Trophoblast cell (in vitro differentiated cells and primary cell): ENCODE results near the gene ANKRD65.

Experiments
- DNase-seq, 2 donors: peaks; one replicate each; pipeline ENCODE4 v3.0.0-alpha.2; 2016
- H2AFZ ChIP-seq: 2 replicates; pipeline ENCODE4 v1.6.1; 2013; ENCODE audit warnings: low read length, moderate library complexity, mild to moderate bottlenecking; ENCODE audit not compliant: insufficient read depth, poor library complexity
- H2AK5ac ChIP-seq: 2 replicates; pipeline ENCODE4 v1.6.1; 2013; ENCODE audit warnings: mild to moderate bottlenecking, low read length
- H2BK120ac ChIP-seq: 2 replicates; pipeline ENCODE4 v1.6.1; 2013; ENCODE audit warnings: low read length, mild to moderate bottlenecking, moderate library complexity; ENCODE audit not compliant: insufficient read depth, poor library complexity
- H2BK12ac ChIP-seq: 2 replicates; pipeline ENCODE4 v1.6.1; 2013; ENCODE audit warnings: mild to moderate bottlenecking, low read length, moderate library complexity
- H2BK5ac ChIP-seq: 2 replicates; pipeline ENCODE4 v1.6.1; 2013; ENCODE audit warnings: low read length, low read depth, moderate library complexity, mild to moderate bottlenecking; ENCODE audit not compliant: poor library complexity
- H3K14ac ChIP-seq: 2 replicates; pipeline ENCODE4 v1.6.1; 2013; ENCODE audit warnings: mild to moderate bottlenecking, low read length
- H3K18ac ChIP-seq: 2 replicates; pipeline ENCODE4 v1.6.1; 2013; ENCODE audit warnings: mild to moderate bottlenecking, low read length
- H3K23ac ChIP-seq: 2 replicates; pipeline ENCODE4 v1.6.1; 2013; ENCODE audit warnings: low read length
- H3K27ac ChIP-seq: 2 replicates; pipeline ENCODE4 v1.5.1; 2013; ENCODE audit warnings: low read depth, mild to moderate bottlenecking, inconsistent platforms, low read length, moderate library complexity
- H3K27me3 ChIP-seq: 2 replicates; pipeline ENCODE4 v1.6.1; 2013; ENCODE audit warnings: inconsistent platforms, mild to moderate bottlenecking, low read length, moderate library complexity; ENCODE audit not compliant: insufficient read depth
- H3K36me3 ChIP-seq, 2 experiments: 1 replicate in 1 of 2; 2 replicates in 1 of 2; pipeline ENCODE4 v1.6.1; 2013; ENCODE audit warnings: low read length in 2 of 2, mild to moderate bottlenecking in 2 of 2, moderate library complexity in 1 of 2; ENCODE audit not compliant: insufficient read depth in 2 of 2, control insufficient read depth in 1 of 2
- H3K4ac ChIP-seq: 2 replicates; pipeline ENCODE4 v1.6.1; 2013; ENCODE audit warnings: low read depth, mild to moderate bottlenecking, low read length, moderate library complexity
- H3K4me1 ChIP-seq, 2 experiments: 1 replicate in 1 of 2; 2 replicates in 1 of 2; pipeline ENCODE4 v1.6.1; 2013; ENCODE audit warnings: low read length in 2 of 2, mild to moderate bottlenecking in 2 of 2, moderate library complexity in 1 of 2; ENCODE audit not compliant: insufficient read depth in 2 of 2, control insufficient read depth in 1 of 2
- H3K4me2 ChIP-seq: 2 replicates; pipeline ENCODE4 v1.6.1; 2013; ENCODE audit warnings: inconsistent platforms, mild to moderate bottlenecking, low read length, moderate library complexity
- H3K4me3 ChIP-seq: 2 replicates; pipeline ENCODE4 v1.5.1; 2013; ENCODE audit warnings: mild to moderate bottlenecking, low read depth, low read length, inconsistent platforms
- H3K79me1 ChIP-seq: one replicate; pipeline ENCODE4 v1.6.1; 2013; ENCODE audit warnings: low read length
- H3K79me2 ChIP-seq: 2 replicates; pipeline ENCODE4 v1.6.1; 2013; ENCODE audit warnings: low read length, mild to moderate bottlenecking; ENCODE audit not compliant: control insufficient read depth, insufficient read depth, poor library complexity
- H3K9ac ChIP-seq: 2 replicates; pipeline ENCODE4 v1.6.1; 2013; ENCODE audit warnings: mild to moderate bottlenecking, low read length
- H3K9me3 ChIP-seq: 2 replicates; pipeline ENCODE4 v1.6.1; 2013; ENCODE audit warnings: low read depth, mild to moderate bottlenecking, control low read depth, inconsistent platforms, low read length; ENCODE audit not compliant: insufficient read depth
- H4K12ac ChIP-seq: 2 replicates; pipeline ENCODE4 v1.6.1; 2013; ENCODE audit warnings: low read depth, mild to moderate bottlenecking, low read length, moderate library complexity
- H4K8ac ChIP-seq: 2 replicates; pipeline ENCODE4 v1.6.1; 2013; ENCODE audit warnings: low read depth, mild to moderate bottlenecking, low read length, moderate library complexity
- H4K91ac ChIP-seq: one replicate; pipeline ENCODE4 v1.6.1; 2013; ENCODE audit warnings: low read depth, mild to moderate bottlenecking, low read length, moderate library complexity
- WGBS: extraction: QIAGEN DNeasy Blood & Tissue Kit; methylation state at CpG from one replicate; pipeline ENCODE4 v1.1.7; 2013; ENCODE audit warnings: missing lambda C conversion rate; ENCODE audit not compliant: insufficient read length, insufficient coverage; ENCODE audit errors: extremely low coverage; 5-methylcytosine and 5-hydroxymethylcytosine counted together

ANKRD65 gene

DNA sequence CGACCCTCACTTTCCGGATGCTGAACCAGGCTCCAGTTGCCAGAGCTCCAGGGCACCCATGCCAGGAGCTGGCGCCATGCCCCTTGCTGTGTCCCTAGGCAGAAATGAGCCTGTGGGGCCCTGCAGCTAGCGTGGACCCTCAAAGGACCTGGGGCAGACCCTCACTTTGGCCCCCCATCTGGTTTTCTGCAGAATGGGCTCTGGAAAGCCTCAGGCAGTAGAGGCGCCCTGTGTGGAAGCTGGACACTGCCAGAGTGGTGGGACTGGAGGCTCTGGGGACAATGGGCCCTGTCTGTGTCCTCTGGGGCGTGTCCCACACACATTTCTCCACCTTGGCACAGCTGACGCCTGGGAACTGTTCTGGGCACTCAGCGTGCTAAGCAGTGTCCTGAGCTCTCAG lies 39.8 kb downstream of the ANKRD65 start:
- H3K9me3 ChIP-seq, result peaks cover 7% of the 10 kb centered on the region
- no peak overlapping the region for H3K14ac ChIP-seq
- H2AFZ ChIP-seq, result no peak overlapping the region
- H3K9ac ChIP-seq, result no peak overlapping the region
- H3K79me2 ChIP-seq, result no peaks in the 10 kb centered on the region
- H3K18ac ChIP-seq, result no peak overlapping the region
- H4K8ac ChIP-seq, result no peak overlapping the region
- H3K4ac ChIP-seq, result no peak overlapping the region
- no peak overlapping the region for H4K91ac ChIP-seq
- H4K12ac ChIP-seq, result no peak overlapping the region
- H3K4me2 ChIP-seq, result no peak overlapping the region
- H3K23ac ChIP-seq, result no peak overlapping the region
- no peak overlapping the region for H2AK5ac ChIP-seq
- DNase-seq, result no peak
- no peak overlapping the region for H2BK5ac ChIP-seq
- no peak overlapping the region for H2BK12ac ChIP-seq
- no CpG with 5 or more reads among the region's 8 CpGs for WGBS
- no peak overlapping the region for H3K4me3 ChIP-seq
- no peaks in the 10 kb centered on the region for H3K4me1 ChIP-seq
- H3K27me3 ChIP-seq, result no peaks in the 10 kb centered on the region
- peaks cover 26 to 37% of the 10 kb centered on the region in 2 experiments for H3K36me3 ChIP-seq
- H3K27ac ChIP-seq, result no peak overlapping the region
- H3K79me1 ChIP-seq, result no peaks in the 10 kb centered on the region
- H2BK120ac ChIP-seq, result no peak overlapping the region

- H3K27me3 ChIP-seq, result no peaks in the 10 kb centered on the region
- peaks cover 3% of the 10 kb centered on the region in 2 experiments for H3K4me1 ChIP-seq
- no CpG with 5 or more reads among the region's 16 CpGs for WGBS
- no peak overlapping the region for H4K91ac ChIP-seq
- no peak overlapping the region for H4K12ac ChIP-seq
- no peak overlapping the region for H3K14ac ChIP-seq
- H3K9me3 ChIP-seq, result peaks cover 7% of the 10 kb centered on the region
- no peak overlapping the region for H2BK5ac ChIP-seq
- no peak overlapping the region for H2AK5ac ChIP-seq
- DNase-seq, result no peak
- no peak overlapping the region for H2BK12ac ChIP-seq
- H3K4me3 ChIP-seq, result no peak overlapping the region
- H3K9ac ChIP-seq, result no peak overlapping the region
- no peak overlapping the region for H2AFZ ChIP-seq
- no peak overlapping the region for H3K18ac ChIP-seq
- peaks cover 3% of the 10 kb centered on the region for H3K79me1 ChIP-seq
- no peak overlapping the region for H3K4me2 ChIP-seq
- H3K4ac ChIP-seq, result no peak overlapping the region
- H3K27ac ChIP-seq, result no peak overlapping the region
- no peak overlapping the region for H3K23ac ChIP-seq
- H3K79me2 ChIP-seq, result no peaks in the 10 kb centered on the region
- no peak overlapping the region for H4K8ac ChIP-seq
- no peak overlapping the region for H2BK120ac ChIP-seq
- H3K36me3 ChIP-seq, result peaks cover 25 to 33% of the 10 kb centered on the region in 2 experiments
Observed at GRCh38 chr1:1380860-1381259, 40.2 kb downstream of the ANKRD65 start.

DNA sequence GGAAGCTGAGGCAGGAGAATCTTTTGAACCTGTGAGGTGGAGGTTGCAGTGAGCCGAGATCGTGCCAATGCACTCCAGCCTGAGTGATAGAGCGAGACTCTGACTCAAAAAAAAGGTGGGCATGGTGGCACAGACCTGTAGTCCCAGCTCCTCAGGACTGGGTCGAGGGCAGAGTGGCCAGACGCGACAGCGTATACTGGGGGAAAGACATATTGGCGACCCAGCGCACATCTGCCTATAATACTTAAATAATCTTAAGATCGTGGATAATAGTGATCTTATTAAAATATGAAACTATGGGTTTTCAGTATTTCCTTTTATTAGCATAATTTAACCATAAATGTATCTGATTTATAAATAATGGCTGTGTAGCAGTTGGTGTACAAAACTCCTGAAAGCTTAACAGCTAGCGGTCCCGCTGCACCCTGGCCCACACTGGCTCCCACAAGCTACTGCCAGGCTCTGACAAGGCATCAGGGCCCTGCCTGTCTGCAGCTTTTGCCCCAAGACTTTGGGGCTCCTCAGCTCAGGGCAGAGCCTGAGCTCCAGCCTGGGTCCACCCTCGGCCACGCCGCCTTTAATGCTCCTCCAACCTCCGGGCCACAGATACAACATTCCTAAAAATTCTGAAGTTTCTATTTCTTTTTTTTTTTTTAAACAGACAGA lies 43.4 kb downstream of the ANKRD65 start:
- H2BK12ac ChIP-seq, result no peak overlapping the region
- H3K4ac ChIP-seq, result no peak overlapping the region
- H2BK120ac ChIP-seq, result no peak overlapping the region
- no peak overlapping the region for H3K18ac ChIP-seq
- H3K27me3 ChIP-seq, result no peaks in the 10 kb centered on the region
- DNase-seq, result no peak
- H3K27ac ChIP-seq, result no peak overlapping the region
- H3K9me3 ChIP-seq, result peaks cover 4% of the 10 kb centered on the region
- H3K79me2 ChIP-seq, result peaks cover 13% of the 10 kb centered on the region
- no peak overlapping the region for H2AK5ac ChIP-seq
- peaks cover 29 to 34% of the 10 kb centered on the region in 2 experiments for H3K36me3 ChIP-seq
- WGBS, result no CpG with 5 or more reads among the region's 16 CpGs
- H3K14ac ChIP-seq, result no peak overlapping the region
- peaks cover 11 to 13% of the 10 kb centered on the region in 2 experiments for H3K4me1 ChIP-seq
- H3K23ac ChIP-seq, result no peak overlapping the region
- no peak overlapping the region for H4K12ac ChIP-seq
- no peak overlapping the region for H3K4me2 ChIP-seq
- peaks cover 8% of the 10 kb centered on the region for H3K79me1 ChIP-seq
- no peak overlapping the region for H3K9ac ChIP-seq
- no peak overlapping the region for H3K4me3 ChIP-seq
- H4K91ac ChIP-seq, result no peak overlapping the region
- no peak overlapping the region for H2AFZ ChIP-seq
- no peak overlapping the region for H4K8ac ChIP-seq
- H2BK5ac ChIP-seq, result no peak overlapping the region

DNA sequence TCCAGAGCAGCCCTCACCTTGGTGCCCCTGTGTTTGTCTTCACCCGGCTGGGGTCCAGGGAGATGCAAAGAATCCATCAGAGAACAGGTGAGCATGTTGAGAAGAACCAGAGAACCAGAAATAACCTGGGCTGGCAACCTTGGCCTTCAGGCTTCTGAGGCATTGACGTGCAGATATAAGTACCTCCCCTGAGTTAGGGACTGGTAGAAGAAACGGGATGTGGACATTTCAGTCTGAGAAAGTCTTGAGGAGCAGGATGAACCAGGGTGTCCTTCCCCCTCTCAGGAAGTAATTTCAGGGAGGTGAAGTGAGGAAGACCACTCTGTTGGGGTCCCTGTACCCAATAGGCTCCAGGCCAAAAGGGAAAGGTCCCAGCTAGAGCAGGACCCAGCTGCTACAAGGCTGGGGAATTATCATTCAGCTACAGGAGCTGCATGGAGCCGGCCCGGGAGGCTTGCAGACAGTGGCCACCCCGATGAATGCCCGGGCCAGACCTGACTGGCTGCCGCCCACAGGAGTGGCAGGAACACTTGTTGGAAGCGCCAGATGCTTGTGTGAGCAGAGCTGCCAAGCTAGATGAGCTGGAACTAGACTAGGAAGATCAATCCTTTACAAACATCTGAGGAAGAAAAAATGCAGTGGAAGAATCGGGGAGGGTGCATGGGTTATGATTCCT lies 44.4 kb downstream of the ANKRD65 start:
- H3K79me2 ChIP-seq, result peaks cover 13% of the 10 kb centered on the region
- peaks cover 4% of the 10 kb centered on the region for H3K9me3 ChIP-seq
- H3K27ac ChIP-seq, result no peak overlapping the region
- peak overlapping the region; percentile 96 for H4K8ac ChIP-seq
- H3K9ac ChIP-seq, result no peak overlapping the region
- H4K12ac ChIP-seq, result peak overlapping the region; percentile 76
- H3K27me3 ChIP-seq, result no peaks in the 10 kb centered on the region
- peaks cover 8% of the 10 kb centered on the region for H3K79me1 ChIP-seq
- H3K4ac ChIP-seq, result peak overlapping the region; percentile 25
- H4K91ac ChIP-seq, result no peak overlapping the region
- no peak overlapping the region for H2BK5ac ChIP-seq
- peak overlapping the region; percentile 63 for H2AK5ac ChIP-seq
- no CpG with 5 or more reads among the region's 10 CpGs for WGBS
- H3K4me3 ChIP-seq, result no peak overlapping the region
- H3K36me3 ChIP-seq, result peaks cover 35% of the 10 kb centered on the region in 2 experiments
- no peak overlapping the region for H2BK12ac ChIP-seq
- no peak overlapping the region for H3K14ac ChIP-seq
- H3K4me1 ChIP-seq, result peaks cover 11 to 13% of the 10 kb centered on the region in 2 experiments
- no peak overlapping the region for H3K18ac ChIP-seq
- H2AFZ ChIP-seq, result no peak overlapping the region
- no peak overlapping the region for H2BK120ac ChIP-seq
- DNase-seq, result no peak
- H3K4me2 ChIP-seq, result no peak overlapping the region
- H3K23ac ChIP-seq, result no peak overlapping the region
